ENCODE results near the gene WNK4.
A peak's percentile ranks its signal among the peaks of the same experiment; 100 is the strongest.
"Not testable (repeated sequence)": the region's sequence is repeated elsewhere in the genome, so short reads cannot be mapped to it uniquely, and the experiment has no call there.

Gene WNK4

DNA sequence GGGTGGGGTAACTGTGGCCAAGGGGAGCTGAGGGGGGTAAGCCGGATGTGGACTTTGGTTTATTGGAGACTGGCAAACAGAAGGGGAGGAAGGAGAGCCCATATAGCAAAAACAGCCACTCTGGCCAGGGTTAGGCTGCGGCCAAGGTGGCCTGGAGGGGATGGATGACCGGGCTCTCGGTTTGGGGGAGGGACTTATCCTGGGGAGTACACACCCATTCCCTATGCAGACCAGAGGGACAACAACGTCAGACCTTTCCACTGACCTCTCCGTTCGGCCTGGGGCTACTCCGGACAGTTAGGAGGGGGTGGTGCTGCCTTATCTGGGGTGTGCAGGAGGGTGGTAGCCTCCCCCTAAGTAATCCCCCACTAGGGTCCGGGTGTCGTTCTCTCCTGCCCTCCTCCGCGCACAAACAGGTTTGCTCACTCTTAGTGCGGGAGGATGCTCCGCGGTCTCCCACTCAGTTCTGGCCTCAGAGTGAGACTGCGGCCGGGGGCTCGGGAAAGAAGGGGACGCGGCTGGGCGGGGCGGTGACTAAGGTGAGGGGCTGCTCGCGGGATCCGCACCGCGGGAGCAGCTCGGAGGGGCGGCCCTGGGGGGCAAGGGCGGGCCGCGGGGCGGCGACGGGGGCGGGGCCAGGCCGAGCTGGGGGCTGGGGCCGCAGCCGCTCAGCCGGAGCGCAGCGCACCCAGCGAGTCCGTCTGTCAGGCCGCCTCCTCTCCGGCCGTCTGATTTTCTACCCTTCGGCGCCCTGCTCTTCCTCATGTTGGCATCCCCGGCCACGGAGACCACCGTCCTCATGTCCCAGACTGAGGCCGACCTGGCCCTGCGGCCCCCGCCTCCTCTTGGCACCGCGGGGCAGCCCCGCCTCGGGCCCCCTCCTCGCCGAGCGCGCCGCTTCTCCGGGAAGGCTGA lies at the start of gene WNK4:
WNK4 (plus strand) TSS at position 675 of the 915 bp plus-strand sequence; CDS start at position 764, 89 bp downstream.
- DNase-seq = no peak

GRCh38 chr17:42740699-42741098 lies 39.7 kb upstream of the WNK4 start:
- no peak for DNase-seq

DNA sequence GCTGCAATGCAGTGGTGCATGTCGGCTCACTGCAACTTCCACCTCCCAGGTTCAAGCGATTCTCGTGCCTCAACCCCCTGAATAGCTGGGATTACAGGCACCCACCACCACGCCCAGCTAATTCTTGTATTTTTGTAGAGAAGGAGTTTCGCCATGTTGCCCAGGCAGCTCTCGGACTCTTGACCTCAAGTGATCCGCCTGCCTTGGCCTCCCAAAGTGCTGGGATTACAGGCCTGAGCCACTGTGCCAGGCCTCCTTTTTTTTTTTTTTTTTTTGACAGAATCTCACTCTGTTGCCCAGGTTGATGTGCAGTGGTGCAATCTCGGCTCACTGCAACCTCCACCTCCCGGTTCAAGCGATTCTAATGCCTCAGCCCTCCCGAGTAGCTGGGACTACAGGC lies 37.5 kb upstream of the WNK4 start:
- DNase-seq = not testable (repeated sequence)

DNA sequence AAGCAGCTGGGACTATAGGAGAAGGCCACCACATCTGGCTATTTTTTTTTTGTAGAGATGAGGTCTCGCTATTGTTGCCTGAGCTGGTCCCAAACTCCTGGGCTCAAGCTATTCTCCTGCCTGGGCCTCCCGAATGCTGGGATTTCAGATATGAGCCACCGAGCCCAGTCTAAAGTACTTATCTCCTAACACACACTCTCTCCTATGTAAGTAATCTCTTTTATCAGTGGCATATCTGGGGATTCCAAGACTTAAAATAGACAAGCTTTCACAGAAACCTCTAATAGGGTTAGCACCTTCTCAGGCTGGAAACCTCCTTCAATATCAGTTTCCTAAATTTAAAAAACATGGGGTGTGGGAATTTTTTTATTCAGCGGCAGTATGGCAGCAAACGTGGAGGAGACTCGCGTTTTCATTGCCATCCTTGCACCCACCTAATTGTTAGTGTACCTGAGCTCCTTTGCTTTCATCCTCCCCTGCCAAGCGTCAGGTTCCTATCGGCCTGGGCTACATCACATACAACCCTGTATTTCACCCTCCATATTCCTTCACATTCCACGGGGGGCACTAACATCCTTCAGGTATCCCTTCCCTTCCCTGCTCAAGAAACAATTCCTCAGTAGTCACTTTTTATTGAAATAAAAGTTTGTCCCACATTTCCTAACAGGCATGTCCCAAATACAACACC lies 36.7 kb upstream of the WNK4 start:
- DNase-seq = no peak

DNA sequence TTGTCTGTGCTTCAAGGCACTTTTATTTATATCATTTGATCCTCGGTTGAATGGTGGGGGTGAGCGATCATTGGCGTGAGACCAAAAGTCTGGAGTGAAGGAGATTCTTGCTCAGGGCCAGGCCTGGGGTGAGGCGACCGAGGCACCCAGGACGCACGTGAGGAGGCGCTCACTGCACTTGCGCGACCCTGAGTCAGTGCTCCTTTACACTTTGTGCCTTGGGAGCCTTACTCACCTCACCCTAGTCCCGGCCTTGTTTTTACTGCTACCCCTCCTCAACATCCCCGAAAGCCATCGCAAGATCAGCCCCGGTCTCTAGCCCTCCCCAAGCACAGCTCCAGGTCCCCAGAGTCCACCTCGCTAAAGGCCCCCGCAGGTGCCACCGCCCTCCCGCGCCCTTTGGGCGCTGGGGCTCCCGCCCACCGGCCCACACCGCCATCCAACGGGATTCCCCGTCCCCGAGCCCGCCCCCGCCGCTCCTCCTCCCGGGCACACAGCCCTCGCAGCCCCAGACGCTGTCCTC lies 36.1 kb upstream of the WNK4 start:
- no peak for DNase-seq

DNA sequence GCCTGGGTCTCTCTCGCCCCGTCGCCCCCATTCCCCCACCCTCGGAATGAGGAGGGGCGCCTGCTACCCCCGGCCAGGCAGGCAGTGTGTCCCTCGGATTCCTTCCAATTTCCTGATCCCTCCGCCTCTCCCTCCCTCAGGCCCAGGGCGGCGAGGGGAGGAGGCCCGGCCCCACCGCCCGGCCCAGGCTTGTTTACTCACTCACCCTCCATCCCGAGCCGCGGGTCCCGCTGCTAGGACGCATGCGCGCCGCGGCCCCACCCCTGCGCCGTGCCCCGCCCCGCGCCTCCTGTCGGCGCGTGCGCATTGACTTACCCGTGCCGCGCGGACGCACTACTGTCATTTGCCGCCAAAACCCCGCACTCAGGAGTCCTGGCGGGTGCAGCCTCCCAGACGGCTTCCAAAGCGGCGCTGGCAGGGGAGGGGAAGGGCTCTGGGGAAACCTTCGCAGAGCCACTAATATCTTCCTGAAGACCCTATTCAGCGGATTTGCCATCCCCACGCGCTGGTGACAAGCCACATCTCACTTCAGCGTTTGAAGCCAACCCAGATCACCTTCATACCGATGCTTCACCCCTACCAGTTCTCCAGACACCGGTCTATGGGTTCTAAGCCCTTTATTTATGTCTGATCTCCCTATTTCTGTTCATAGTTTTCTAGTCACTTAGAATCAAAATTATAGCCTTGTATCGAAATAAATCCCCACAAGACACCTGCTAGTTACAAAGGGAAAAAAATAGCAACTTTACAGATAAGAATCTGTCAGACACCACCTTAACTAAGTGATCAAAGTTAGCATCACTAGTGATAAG lies 35.4 kb upstream of the WNK4 start, which contains the start of gene EZH1:
EZH1 (minus strand) TSS at position 235 of the 812 bp plus-strand sequence. CDS start 16,099 bp downstream, outside the sequence.
- DNase-seq = peak; percentile 95

DNA sequence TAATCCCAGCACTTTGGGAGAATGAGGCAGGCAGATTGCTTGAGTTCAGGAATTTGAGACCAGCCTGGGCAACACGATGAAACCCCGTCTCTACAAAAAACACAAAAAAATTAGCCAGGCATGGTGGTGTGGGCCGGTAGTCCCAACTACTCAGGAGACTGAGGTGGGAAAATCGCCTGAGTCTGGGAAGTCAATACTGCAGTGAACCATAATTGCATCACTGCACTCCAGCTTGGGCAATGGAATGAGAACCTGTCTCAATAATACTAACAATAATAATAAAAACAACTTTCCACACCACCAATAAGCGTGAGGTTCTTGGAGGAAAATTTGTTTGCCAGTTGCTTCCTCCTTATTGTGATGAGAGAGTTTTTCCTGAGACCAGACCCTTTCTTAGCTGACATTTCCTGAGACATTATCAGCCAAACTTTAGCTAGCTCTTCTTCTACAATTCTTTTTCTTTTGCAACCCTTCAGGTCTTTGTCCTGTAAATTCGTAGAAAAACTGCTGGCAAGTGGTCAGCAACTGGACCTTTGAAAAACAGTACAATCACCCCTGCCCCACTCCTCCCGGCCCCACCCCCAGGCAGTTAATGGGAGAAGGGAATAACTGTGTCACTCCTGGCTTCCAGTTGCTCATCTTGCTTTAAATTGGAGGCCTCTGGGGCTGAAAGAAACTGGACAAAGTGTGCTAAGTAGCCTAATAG lies 32.1 kb upstream of the WNK4 start:
- DNase-seq = no peak

GRCh38 chr17:42748908-42749798 lies 31.3 kb upstream of the WNK4 start:
- no peak for DNase-seq

- no peak for DNase-seq
Measured at GRCh38 chr17:42750739-42751344, 29.6 kb upstream of the WNK4 start.

DNA sequence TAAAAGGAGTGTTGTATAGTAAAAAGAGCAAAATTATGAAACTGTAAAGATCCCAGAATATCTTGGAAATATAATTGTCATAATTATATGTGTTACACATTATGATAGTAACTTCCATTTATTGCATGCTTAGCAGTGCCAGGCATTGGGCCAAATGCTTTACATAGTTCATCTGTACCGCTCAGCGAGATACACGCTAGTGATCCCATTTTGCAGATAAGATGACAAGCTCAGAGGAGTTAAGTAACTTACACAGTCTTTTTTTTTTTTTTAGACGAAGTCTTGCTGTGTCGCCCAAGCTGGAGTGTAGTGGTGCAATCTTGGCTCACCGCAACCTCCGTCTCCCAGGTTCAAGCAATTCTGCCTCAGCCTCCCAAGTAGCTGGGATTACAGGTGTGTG lies 28.8 kb upstream of the WNK4 start:
- no peak for DNase-seq

GRCh38 chr17:42754782-42755181 lies 25.6 kb upstream of the WNK4 start:
- peak; percentile 47 for DNase-seq

- DNase-seq = no peak
Measured at GRCh38 chr17:42759982-42760651, 20.3 kb upstream of the WNK4 start.

GRCh38 chr17:42760652-42761581 lies 19.5 kb upstream of the WNK4 start, which contains the start of gene RAMP2:
TSS of gene RAMP2 (plus strand) at chr17:42761227. CDS start at chr17:42761262, 35 bp downstream.
- DNase-seq = no peak

- no peak for DNase-seq
Measured at GRCh38 chr17:42761638-42762037, 18.8 kb upstream of the WNK4 start.

- DNase-seq = no peak
Measured at GRCh38 chr17:42766124-42766523, 14.3 kb upstream of the WNK4 start.

DNA sequence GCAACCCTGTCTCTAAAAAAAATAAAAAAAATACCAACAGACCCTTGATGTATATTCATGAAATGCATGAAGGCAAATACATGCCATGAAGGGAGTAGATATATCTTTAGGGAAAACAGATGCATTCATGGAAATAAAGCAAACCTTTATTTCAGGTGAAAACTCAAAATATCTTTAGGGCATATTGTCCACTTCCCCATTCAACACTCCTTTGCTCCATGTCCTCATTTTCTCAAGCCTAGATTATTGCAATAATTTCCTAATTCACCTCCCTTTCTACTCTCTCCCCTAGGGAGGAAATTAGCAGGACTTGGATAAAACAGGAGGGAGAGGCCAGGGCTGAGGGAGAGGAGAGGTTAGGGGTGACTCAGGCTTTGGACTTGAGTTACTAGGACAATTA lies 12.9 kb upstream of the WNK4 start:
- no peak for DNase-seq

DNA sequence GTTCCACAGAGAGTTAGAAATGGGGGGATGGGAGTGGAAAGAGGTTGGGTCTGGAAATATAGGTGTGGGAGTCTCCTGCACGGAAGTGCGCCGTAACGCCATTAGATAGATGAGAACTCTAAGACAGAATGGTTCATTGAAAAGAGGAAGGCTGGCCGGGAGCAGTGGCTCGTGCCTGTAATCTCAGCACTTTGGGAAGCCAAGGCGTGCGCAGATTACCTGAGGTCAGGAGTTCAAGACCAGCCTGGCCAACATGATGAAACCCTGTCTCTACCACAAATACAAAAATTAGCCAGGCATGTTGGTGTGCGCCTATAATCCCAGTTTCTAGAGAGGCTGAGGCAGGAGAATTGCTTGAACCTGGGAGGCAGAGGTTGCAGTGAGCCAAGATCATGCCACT lies 12.4 kb upstream of the WNK4 start:
- DNase-seq = not testable (repeated sequence)

- DNase-seq = not testable (repeated sequence)
Measured at GRCh38 chr17:42769964-42770363, 10.4 kb upstream of the WNK4 start.

GRCh38 chr17:42772945-42773289 lies 7.5 kb upstream of the WNK4 start:
- DNase-seq = no peak

Data from left hindlimb (tissue), 1 donor.